ENCODE results near the gene ING3.

Gene ING3

DNA sequence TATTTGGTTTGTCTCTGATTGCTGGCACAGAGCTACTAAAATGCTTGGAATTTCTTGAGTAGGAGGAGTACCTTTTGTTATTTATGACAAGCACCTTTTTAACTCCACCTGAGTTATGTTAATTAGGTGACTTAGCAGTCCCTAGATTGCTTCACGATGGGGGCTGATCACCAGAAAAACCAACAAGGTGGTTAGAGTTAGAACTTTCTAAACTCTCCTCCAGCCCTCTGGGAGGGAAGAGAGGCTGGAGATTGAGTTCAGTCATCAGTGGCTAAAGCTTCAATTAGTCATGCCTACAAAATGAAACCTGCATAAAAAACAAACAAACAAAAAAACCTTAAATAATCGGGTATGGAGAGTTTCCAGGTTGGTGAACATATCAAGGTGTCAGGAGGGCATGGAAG lies 23.6 kb upstream of the ING3 start:
- Histone ChIP-seq H3K4me3 (ENCODE audit: low read length) (no peak overlapping the region), H3K4me1 (ENCODE audit: control insufficient read depth, low read length) (peaks cover 9% of the 10 kb centered on the region), H3K9me2 (replicated peaks; ENCODE audit: control insufficient read depth, low read length) (0 out of 2 replicates have a peak, but pooled peaks cover 3% of the 10 kb centered on the region), H3K27ac (ENCODE audit: low read depth, low read length) (no peak overlapping the region), H3K79me2 (ENCODE audit: control insufficient read depth, low read length) (no peaks in the 10 kb centered on the region), H3K9me3 (ENCODE audit: control insufficient read depth, insufficient read depth, low read length) (no peaks in the 10 kb centered on the region), H4K20me1 (ENCODE audit: control insufficient read depth, insufficient read depth, low read depth, low read length) (no peaks in the 10 kb centered on the region), H3K36me3 (ENCODE audit: control insufficient read depth, low read length) (no peaks in the 10 kb centered on the region), H3K27me3 (ENCODE audit: control insufficient read depth, low read length) (0 out of 2 replicates have a peak, but pooled peaks cover 1% of the 10 kb centered on the region), H3F3A (ENCODE audit: control insufficient read depth, insufficient read depth) (no peaks in the 10 kb centered on the region), H3K4me2 (ENCODE audit: low read length) (no peak overlapping the region)
- no peak for TF ChIP-seq EZH2phosphoT487 (IDR thresholded peaks at IDR 0.05; ENCODE audit: borderline replicate concordance, low read length)
- TF ChIP-seq, protein P1, sequence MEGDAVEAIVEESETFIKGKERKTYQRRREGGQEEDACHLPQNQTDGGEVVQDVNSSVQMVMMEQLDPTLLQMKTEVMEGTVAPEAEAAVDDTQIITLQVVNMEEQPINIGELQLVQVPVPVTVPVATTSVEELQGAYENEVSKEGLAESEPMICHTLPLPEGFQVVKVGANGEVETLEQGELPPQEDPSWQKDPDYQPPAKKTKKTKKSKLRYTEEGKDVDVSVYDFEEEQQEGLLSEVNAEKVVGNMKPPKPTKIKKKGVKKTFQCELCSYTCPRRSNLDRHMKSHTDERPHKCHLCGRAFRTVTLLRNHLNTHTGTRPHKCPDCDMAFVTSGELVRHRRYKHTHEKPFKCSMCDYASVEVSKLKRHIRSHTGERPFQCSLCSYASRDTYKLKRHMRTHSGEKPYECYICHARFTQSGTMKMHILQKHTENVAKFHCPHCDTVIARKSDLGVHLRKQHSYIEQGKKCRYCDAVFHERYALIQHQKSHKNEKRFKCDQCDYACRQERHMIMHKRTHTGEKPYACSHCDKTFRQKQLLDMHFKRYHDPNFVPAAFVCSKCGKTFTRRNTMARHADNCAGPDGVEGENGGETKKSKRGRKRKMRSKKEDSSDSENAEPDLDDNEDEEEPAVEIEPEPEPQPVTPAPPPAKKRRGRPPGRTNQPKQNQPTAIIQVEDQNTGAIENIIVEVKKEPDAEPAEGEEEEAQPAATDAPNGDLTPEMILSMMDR (IDR thresholded peaks at IDR 0.05; ENCODE audit: low read depth, low read length, poor library complexity, severe bottlenecking) = no peak

DNA sequence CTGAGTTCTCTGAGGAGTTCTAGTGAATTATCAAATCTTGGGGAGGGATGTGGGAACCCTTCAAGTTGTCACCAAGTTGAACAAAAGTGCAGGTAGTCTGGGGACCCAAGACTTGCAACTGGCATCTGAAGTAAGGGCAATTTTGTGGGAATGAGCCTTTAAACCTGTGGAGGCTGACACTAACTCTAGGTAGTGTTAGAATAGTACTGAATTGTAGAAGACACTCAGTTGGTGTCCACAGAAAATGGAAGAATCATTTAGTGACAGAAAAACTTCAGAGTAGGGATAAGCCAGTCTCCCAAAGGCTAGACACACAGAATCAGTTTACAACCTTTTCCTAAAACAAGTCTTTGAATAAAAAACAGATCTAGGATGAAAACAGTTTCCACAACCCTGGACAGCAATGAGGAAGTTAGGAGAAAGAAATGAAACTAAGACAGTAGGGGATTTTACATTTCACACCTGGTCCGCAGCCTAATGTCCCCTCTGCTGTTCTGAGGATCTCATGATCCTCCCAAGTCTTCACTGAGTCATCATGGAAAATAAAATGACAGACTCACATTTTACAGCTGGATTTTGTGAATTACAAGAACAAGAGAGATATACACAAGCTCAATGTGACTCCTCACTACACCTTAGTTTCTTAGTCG lies 23.0 kb upstream of the ING3 start:
- peaks cover 9% of the 10 kb centered on the region for H3K4me1 ChIP-seq (ENCODE audit: control insufficient read depth, low read length)
- H4K20me1 ChIP-seq (ENCODE audit: control insufficient read depth, insufficient read depth, low read depth, low read length) = no peaks in the 10 kb centered on the region
- no peaks in the 10 kb centered on the region for H3K9me3 ChIP-seq (ENCODE audit: control insufficient read depth, insufficient read depth, low read length)
- no peaks in the 10 kb centered on the region for H3K79me2 ChIP-seq (ENCODE audit: control insufficient read depth, low read length)
- H3K27ac ChIP-seq (ENCODE audit: low read depth, low read length) = no peak overlapping the region
- peak overlapping the region; percentile 27; the same call in 1 of the 2 replicates for H3K4me2 ChIP-seq (ENCODE audit: low read length)
- 0 out of 2 replicates have a peak, but pooled peaks cover 3% of the 10 kb centered on the region for H3K27me3 ChIP-seq (ENCODE audit: control insufficient read depth, low read length)
- H3K36me3 ChIP-seq (ENCODE audit: control insufficient read depth, low read length) = no peaks in the 10 kb centered on the region
- no peak overlapping the region for H3K4me3 ChIP-seq (ENCODE audit: low read length)
- H3K9me2 ChIP-seq (replicated peaks; ENCODE audit: control insufficient read depth, low read length) = 0 out of 2 replicates have a peak, but pooled peaks cover 3% of the 10 kb centered on the region
- no peaks in the 10 kb centered on the region for H3F3A ChIP-seq (ENCODE audit: control insufficient read depth, insufficient read depth)
- TF ChIP-seq EZH2phosphoT487 (IDR thresholded peaks at IDR 0.05; ENCODE audit: borderline replicate concordance, low read length) = no peak
- TF ChIP-seq, protein P1 (IDR thresholded peaks at IDR 0.05; ENCODE audit: low read depth, low read length, poor library complexity, severe bottlenecking) = no peak

DNA sequence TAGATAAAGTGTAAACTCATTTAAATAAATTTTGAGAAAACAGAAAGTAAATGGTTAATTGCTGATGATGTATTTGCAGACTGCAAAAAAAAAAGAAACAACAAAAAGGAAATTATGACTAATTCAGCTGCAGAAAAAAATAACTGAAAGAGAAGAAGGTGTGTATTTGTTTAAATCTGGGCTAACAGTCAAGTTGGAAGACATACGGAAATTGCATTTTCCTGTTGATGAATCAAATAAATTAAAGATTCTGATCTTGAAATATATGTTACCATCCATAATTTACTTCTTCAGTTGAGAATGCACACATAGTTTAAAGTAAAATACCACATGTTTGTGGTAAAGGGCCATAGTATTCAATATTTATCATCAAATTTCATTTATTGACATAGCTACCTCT lies 19.3 kb upstream of the ING3 start:
- H3K4me2 ChIP-seq (ENCODE audit: low read length) = no peak overlapping the region
- no peaks in the 10 kb centered on the region for H3K9me3 ChIP-seq (ENCODE audit: control insufficient read depth, insufficient read depth, low read length)
- H3F3A ChIP-seq (ENCODE audit: control insufficient read depth, insufficient read depth) = no peaks in the 10 kb centered on the region
- H3K4me3 ChIP-seq (ENCODE audit: low read length) = no peak overlapping the region
- H3K4me1 ChIP-seq (ENCODE audit: control insufficient read depth, low read length) = peaks cover 9% of the 10 kb centered on the region
- H3K79me2 ChIP-seq (ENCODE audit: control insufficient read depth, low read length) = no peaks in the 10 kb centered on the region
- no peak overlapping the region for H3K27ac ChIP-seq (ENCODE audit: low read depth, low read length)
- H3K36me3 ChIP-seq (ENCODE audit: control insufficient read depth, low read length) = no peaks in the 10 kb centered on the region
- TF ChIP-seq EZH2phosphoT487 (IDR thresholded peaks at IDR 0.05; ENCODE audit: borderline replicate concordance, low read length) = no peak
- TF ChIP-seq, protein P1 (IDR thresholded peaks at IDR 0.05; ENCODE audit: low read depth, low read length, poor library complexity, severe bottlenecking) = no peak
- H3K27me3 ChIP-seq (ENCODE audit: control insufficient read depth, low read length) = peaks cover 12% of the 10 kb centered on the region; the same call in 1 of the 2 replicates
- H3K9me2 ChIP-seq (replicated peaks; ENCODE audit: control insufficient read depth, low read length) = 0 out of 2 replicates have a peak, but pooled peaks cover 3% of the 10 kb centered on the region
- H4K20me1 ChIP-seq (ENCODE audit: control insufficient read depth, insufficient read depth, low read depth, low read length) = no peaks in the 10 kb centered on the region
